ENCODE measurements around the gene GRIFIN. TPM values are rescaled to one million over a fixed set of nuclear protein-coding genes. Genes with fewer than 3 reads are reported as not detected.

GRIFIN gene
- total RNA-seq, 1 donor from 2014 or later = not detected

- peaks cover 70% of the 10 kb centered on the region for H3K4me1 ChIP-seq (ENCODE audit: insufficient read depth, low read length)
- DNase-seq (ENCODE audit: low read depth) (peak; percentile 83), FAIRE-seq (no peak)
- H3K4me3 ChIP-seq (ENCODE audit: insufficient read depth, low read depth, low read length) = peak within 1 kb of the TSS; percentile 64
- H3K27me3 ChIP-seq (ENCODE audit: insufficient read depth, low read length) = no peaks in the 10 kb centered on the region
- Mint-ChIP-seq H3K9me3 (ENCODE audit: unreplicated experiment) (no peaks in the 10 kb centered on the region), H3K4me1 (ENCODE audit: low read depth, unreplicated experiment) (peaks cover 24% of the 10 kb centered on the region), H3K27ac (ENCODE audit: unreplicated experiment) (peak within 1 kb of the TSS; percentile 81), H3K4me3 (ENCODE audit: unreplicated experiment) (peak within 1 kb of the TSS; percentile 96), H3K36me3 (ENCODE audit: low read depth, unreplicated experiment) (peaks cover 4% of the 10 kb centered on the region), H3K27me3 (ENCODE audit: low read depth, unreplicated experiment) (no peaks in the 10 kb centered on the region)
- H3K4me2 ChIP-seq (ENCODE audit: low read length) = peak within 1 kb of the TSS; percentile 87
- no peaks in the 10 kb centered on the region for H3K36me3 ChIP-seq (ENCODE audit: insufficient read depth, low read length)
- H3K9me3 ChIP-seq (ENCODE audit: insufficient read depth, low read depth, low read length) = peaks cover 2% of the 10 kb centered on the region
- no peak for TF ChIP-seq EZH2 (IDR thresholded peaks at IDR 0.05; ENCODE audit: insufficient read depth, low read length)
- TF ChIP-seq, protein P1, sequence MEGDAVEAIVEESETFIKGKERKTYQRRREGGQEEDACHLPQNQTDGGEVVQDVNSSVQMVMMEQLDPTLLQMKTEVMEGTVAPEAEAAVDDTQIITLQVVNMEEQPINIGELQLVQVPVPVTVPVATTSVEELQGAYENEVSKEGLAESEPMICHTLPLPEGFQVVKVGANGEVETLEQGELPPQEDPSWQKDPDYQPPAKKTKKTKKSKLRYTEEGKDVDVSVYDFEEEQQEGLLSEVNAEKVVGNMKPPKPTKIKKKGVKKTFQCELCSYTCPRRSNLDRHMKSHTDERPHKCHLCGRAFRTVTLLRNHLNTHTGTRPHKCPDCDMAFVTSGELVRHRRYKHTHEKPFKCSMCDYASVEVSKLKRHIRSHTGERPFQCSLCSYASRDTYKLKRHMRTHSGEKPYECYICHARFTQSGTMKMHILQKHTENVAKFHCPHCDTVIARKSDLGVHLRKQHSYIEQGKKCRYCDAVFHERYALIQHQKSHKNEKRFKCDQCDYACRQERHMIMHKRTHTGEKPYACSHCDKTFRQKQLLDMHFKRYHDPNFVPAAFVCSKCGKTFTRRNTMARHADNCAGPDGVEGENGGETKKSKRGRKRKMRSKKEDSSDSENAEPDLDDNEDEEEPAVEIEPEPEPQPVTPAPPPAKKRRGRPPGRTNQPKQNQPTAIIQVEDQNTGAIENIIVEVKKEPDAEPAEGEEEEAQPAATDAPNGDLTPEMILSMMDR (IDR thresholded peaks at IDR 0.05; ENCODE audit: insufficient read depth, low read depth, low read length) = no peak
- peak within 1 kb of the TSS; percentile 10 for H3K27ac ChIP-seq (ENCODE audit: low read depth, low read length)
- H3K9ac ChIP-seq (ENCODE audit: low read length) = peak within 1 kb of the TSS; percentile 76
- peaks cover 41% of the 10 kb centered on the region for H3K79me2 ChIP-seq (ENCODE audit: insufficient read depth, low read length)
- peaks cover 23% of the 10 kb centered on the region for H4K20me1 ChIP-seq (ENCODE audit: insufficient read depth, low read length)
- H2AFZ ChIP-seq (ENCODE audit: low read depth, low read length) = peak within 1 kb of the TSS; percentile 64
These were observed 43.1 kb upstream of the GRIFIN start, which contains the start of gene LFNG for GRCh38 chr7:2519119-2519930. Gene LFNG, plus strand, starts transcription at chr7:2519774. Its CDS starts 88 bp downstream, at chr7:2519862.

- peak overlapping the region; percentile 81 for H3K27ac Mint-ChIP-seq (ENCODE audit: unreplicated experiment)
- H3K27me3 Mint-ChIP-seq (ENCODE audit: low read depth, unreplicated experiment) = no peaks in the 10 kb centered on the region
- Histone ChIP-seq H3K4me1 (ENCODE audit: insufficient read depth, low read length) (peaks cover 64% of the 10 kb centered on the region), H2AFZ (ENCODE audit: low read depth, low read length) (peak overlapping the region; percentile 64), H3K4me3 (ENCODE audit: insufficient read depth, low read depth, low read length) (peak overlapping the region; percentile 51), H3K4me2 (ENCODE audit: low read length) (peak overlapping the region; percentile 87), H3K27ac (ENCODE audit: low read depth, low read length) (peak overlapping the region; percentile 10), H3K9me3 (ENCODE audit: insufficient read depth, low read depth, low read length) (peaks cover 4% of the 10 kb centered on the region), H4K20me1 (ENCODE audit: insufficient read depth, low read length) (peaks cover 19% of the 10 kb centered on the region), H3K36me3 (ENCODE audit: insufficient read depth, low read length) (no peaks in the 10 kb centered on the region), H3K9ac (ENCODE audit: low read length) (peak overlapping the region; percentile 65), H3K27me3 (ENCODE audit: insufficient read depth, low read length) (no peaks in the 10 kb centered on the region), H3K79me2 (ENCODE audit: insufficient read depth, low read length) (peaks cover 35% of the 10 kb centered on the region)
- TF ChIP-seq, protein P1 (IDR thresholded peaks at IDR 0.05; ENCODE audit: insufficient read depth, low read depth, low read length) = no peak
- TF ChIP-seq EZH2 (IDR thresholded peaks at IDR 0.05; ENCODE audit: insufficient read depth, low read length) = no peak
- DNase-seq (ENCODE audit: low read depth) = no peak
- H3K4me3 Mint-ChIP-seq (ENCODE audit: unreplicated experiment) = peak overlapping the region; percentile 79
- peaks cover 24% of the 10 kb centered on the region for H3K4me1 Mint-ChIP-seq (ENCODE audit: low read depth, unreplicated experiment)
- H3K9me3 Mint-ChIP-seq (ENCODE audit: unreplicated experiment) = no peaks in the 10 kb centered on the region
- peaks cover 4% of the 10 kb centered on the region for H3K36me3 Mint-ChIP-seq (ENCODE audit: low read depth, unreplicated experiment)
- no peak for FAIRE-seq
These were observed 42.5 kb upstream of the GRIFIN start for GRCh38 chr7:2518737-2519118.

Data from astrocyte (in vitro differentiated cells and primary cell).